ENCODE measurements around the gene NR1D2.
A peak's percentile ranks its signal among the peaks of the same experiment; 100 is the strongest.

Gene NR1D2

GRCh38 chr3:23932571-23932970, 12.5 kb upstream of the NR1D2 start:
- H3K27me3 ChIP-seq (ENCODE audit: low read depth, low read length) = no peaks in the 10 kb centered on the region
- H3K9me3 ChIP-seq (ENCODE audit: control insufficient read depth in 1 of 2, low read length in 2 of 2) = no peaks in the 10 kb centered on the region
- no peak overlapping the region for H3K27ac ChIP-seq (ENCODE audit: low read length)
- no peaks in the 10 kb centered on the region for H3K4me1 ChIP-seq (ENCODE audit: control insufficient read depth in 1 of 2, insufficient read depth in 2 of 2, low read length in 2 of 2)
- H3K36me3 ChIP-seq (ENCODE audit: control insufficient read depth in 1 of 2, insufficient read depth in 2 of 2, low read length in 2 of 2) = no peaks in the 10 kb centered on the region
- H3K4me3 ChIP-seq (ENCODE audit: low read depth in 1 of 2, low read length in 2 of 2) = no peak overlapping the region

DNA sequence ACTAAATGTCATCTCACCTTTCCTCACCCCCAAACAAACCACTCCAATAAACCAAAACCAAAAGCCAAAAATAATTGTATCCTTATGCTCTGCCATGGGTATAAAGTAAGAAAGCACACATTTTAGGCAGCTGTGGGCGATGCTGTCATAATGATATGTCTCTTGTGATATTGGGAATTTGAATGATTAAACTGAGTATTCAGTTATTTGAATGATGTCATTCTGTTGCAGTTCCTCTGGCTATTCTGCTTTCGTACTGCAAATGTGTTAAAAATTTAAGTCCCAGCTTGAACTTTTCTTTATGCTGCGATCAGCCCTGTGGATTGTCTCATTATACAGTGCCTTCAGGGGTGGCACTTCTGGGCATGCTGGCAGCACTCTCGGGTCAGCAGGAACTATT, 10.8 kb upstream of the NR1D2 start:
- Histone ChIP-seq H3K27me3 (ENCODE audit: low read depth, low read length) (no peaks in the 10 kb centered on the region), H3K27ac (ENCODE audit: low read length) (no peak overlapping the region), H3K4me1 (ENCODE audit: control insufficient read depth in 1 of 2, insufficient read depth in 2 of 2, low read length in 2 of 2) (no peaks in the 10 kb centered on the region), H3K36me3 (ENCODE audit: control insufficient read depth in 1 of 2, insufficient read depth in 2 of 2, low read length in 2 of 2) (no peaks in the 10 kb centered on the region), H3K4me3 (ENCODE audit: low read depth in 1 of 2, low read length in 2 of 2) (no peak overlapping the region), H3K9me3 (ENCODE audit: control insufficient read depth in 1 of 2, low read length in 2 of 2) (no peaks in the 10 kb centered on the region)

DNA sequence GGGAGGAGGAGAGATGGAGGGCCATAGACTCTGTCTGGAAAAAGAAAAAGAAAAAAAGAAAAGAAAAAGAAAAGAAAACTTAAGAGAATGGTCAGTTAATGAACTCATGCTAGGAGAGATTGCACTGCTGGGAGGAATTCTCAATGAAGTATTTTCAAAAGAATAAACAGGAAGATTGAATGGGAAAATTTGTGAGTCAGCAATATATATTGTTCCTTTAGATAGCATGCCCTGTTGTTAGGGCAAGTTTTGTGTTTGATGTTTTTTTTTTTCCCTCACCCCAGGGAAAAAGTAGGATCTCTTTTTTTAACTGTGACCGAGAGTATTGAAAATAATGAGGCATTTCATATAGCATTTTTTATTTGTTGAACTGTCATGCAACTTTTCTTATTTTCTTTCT, 7.8 kb upstream of the NR1D2 start:
- Histone ChIP-seq H3K4me3 (ENCODE audit: low read depth in 1 of 2, low read length in 2 of 2) (no peak overlapping the region), H3K36me3 (ENCODE audit: control insufficient read depth in 1 of 2, insufficient read depth in 2 of 2, low read length in 2 of 2) (no peaks in the 10 kb centered on the region), H3K27me3 (ENCODE audit: low read depth, low read length) (no peaks in the 10 kb centered on the region), H3K9me3 (ENCODE audit: control insufficient read depth in 1 of 2, low read length in 2 of 2) (no peaks in the 10 kb centered on the region), H3K4me1 (ENCODE audit: control insufficient read depth in 1 of 2, insufficient read depth in 2 of 2, low read length in 2 of 2) (no peaks in the 10 kb centered on the region), H3K27ac (ENCODE audit: low read length) (no peak overlapping the region)

DNA sequence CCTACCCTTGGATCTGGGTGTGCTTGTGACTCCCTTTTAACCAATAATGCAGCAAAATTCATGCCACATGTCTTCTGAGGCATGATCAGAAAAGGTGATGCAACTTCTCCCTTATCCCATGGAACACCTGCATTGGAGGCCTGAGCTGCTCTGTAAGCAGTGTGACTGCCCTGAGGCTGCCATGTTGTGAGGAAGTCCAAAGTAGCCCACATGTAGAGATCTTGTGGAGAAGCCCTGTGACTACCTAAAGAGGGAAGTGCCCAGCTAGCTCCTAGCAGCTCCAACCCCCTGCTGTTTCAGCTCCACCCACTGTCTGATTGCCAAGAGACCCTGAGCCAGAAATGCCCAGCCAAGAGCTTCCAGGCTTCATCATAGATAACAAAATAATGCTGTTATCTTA, 6.4 kb upstream of the NR1D2 start:
- H3K4me3 ChIP-seq (ENCODE audit: low read depth in 1 of 2, low read length in 2 of 2) = no peak overlapping the region
- no peaks in the 10 kb centered on the region for H3K36me3 ChIP-seq (ENCODE audit: control insufficient read depth in 1 of 2, insufficient read depth in 2 of 2, low read length in 2 of 2)
- H3K9me3 ChIP-seq (ENCODE audit: control insufficient read depth in 1 of 2, low read length in 2 of 2) = no peaks in the 10 kb centered on the region
- H3K27ac ChIP-seq (ENCODE audit: low read length) = no peak overlapping the region
- H3K27me3 ChIP-seq (ENCODE audit: low read depth, low read length) = no peaks in the 10 kb centered on the region
- no peaks in the 10 kb centered on the region for H3K4me1 ChIP-seq (ENCODE audit: control insufficient read depth in 1 of 2, insufficient read depth in 2 of 2, low read length in 2 of 2)

DNA sequence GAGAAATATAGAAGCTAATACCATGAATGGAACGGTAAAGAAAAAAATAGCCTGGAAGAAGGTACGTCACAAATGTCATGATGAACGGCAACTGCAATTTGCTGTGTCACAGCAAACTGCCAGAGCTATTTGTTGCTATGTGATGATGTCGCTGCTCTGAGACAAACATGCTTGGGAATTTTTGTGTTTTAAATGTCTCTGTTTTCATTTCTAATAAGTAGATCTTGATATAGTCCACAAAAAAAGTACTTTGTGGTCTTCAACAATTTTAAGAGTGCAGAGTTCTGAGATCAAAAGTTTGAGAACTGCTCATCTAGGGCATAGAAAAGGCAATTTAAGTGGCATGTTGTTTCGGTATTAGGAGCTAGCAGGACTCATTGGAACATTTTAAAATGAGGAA, 4.3 kb upstream of the NR1D2 start:
- Histone ChIP-seq H3K9me3 (ENCODE audit: control insufficient read depth in 1 of 2, low read length in 2 of 2) (no peaks in the 10 kb centered on the region), H3K4me3 (ENCODE audit: low read depth in 1 of 2, low read length in 2 of 2) (no peak overlapping the region), H3K36me3 (ENCODE audit: control insufficient read depth in 1 of 2, insufficient read depth in 2 of 2, low read length in 2 of 2) (no peaks in the 10 kb centered on the region), H3K27ac (ENCODE audit: low read length) (no peak overlapping the region), H3K4me1 (ENCODE audit: control insufficient read depth in 1 of 2, insufficient read depth in 2 of 2, low read length in 2 of 2) (no peaks in the 10 kb centered on the region), H3K27me3 (ENCODE audit: low read depth, low read length) (no peaks in the 10 kb centered on the region)

DNA sequence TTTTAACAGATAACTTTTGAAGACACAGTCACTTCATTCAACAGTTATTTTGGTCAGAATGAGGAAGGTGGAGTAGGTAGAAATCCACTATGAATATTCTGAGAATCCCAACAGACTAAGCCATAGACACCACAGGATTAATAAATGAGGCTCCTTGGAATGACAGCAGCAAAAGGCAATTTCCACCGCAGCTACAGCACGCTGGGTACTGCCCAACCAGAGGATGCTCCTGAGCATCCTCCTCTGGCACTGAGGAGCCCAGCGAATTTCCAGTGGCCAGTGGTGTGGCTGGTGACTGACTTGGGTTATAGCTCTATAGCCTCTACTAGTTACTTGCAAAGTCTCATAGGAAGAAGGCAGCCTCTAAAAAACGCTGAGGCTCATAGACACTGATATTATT, 3.6 kb upstream of the NR1D2 start:
- H3K27me3 ChIP-seq (ENCODE audit: low read depth, low read length) = no peaks in the 10 kb centered on the region
- no peaks in the 10 kb centered on the region for H3K36me3 ChIP-seq (ENCODE audit: control insufficient read depth in 1 of 2, insufficient read depth in 2 of 2, low read length in 2 of 2)
- H3K4me3 ChIP-seq (ENCODE audit: low read depth in 1 of 2, low read length in 2 of 2) = no peak overlapping the region
- no peak overlapping the region for H3K27ac ChIP-seq (ENCODE audit: low read length)
- peaks cover 0 to 1% of the 10 kb centered on the region in 2 donors for H3K4me1 ChIP-seq (ENCODE audit: control insufficient read depth in 1 of 2, insufficient read depth in 2 of 2, low read length in 2 of 2)
- no peaks in the 10 kb centered on the region for H3K9me3 ChIP-seq (ENCODE audit: control insufficient read depth in 1 of 2, low read length in 2 of 2)

DNA sequence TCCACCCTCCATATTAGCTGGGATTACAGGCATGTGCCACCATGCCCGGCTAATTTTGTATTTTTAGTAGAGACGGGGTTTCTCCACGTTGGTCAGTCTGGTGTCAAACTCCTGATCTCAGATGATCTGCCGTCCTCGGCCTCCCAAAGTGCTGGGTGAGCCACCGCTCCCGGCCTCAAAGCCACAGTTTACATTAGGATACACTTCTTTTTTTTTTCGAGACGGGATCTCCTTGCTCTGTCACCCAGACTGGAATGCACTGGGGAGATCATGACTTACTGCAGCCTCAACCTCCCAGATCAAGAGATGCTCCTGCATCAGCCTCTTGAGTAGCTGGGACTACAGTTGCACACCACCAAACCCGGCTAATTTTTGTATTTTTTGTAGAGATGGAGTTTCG, 2.5 kb upstream of the NR1D2 start:
- no peaks in the 10 kb centered on the region for H3K27me3 ChIP-seq (ENCODE audit: low read depth, low read length)

GRCh38 chr3:23944007-23944783, 891 bp upstream of the NR1D2 start:
- peaks cover 0 to 3% of the 10 kb centered on the region in 2 donors for H3K36me3 ChIP-seq (ENCODE audit: control insufficient read depth in 1 of 2, insufficient read depth in 2 of 2, low read length in 2 of 2)
- no peaks in the 10 kb centered on the region for H3K9me3 ChIP-seq (ENCODE audit: control insufficient read depth in 1 of 2, low read length in 2 of 2)
- peak overlapping the region in 1 of 2 donors; percentile 28 for H3K4me3 ChIP-seq (ENCODE audit: low read depth in 1 of 2, low read length in 2 of 2)
- no peaks in the 10 kb centered on the region for H3K27me3 ChIP-seq (ENCODE audit: low read depth, low read length)
- peaks cover 10 to 13% of the 10 kb centered on the region in 2 donors for H3K4me1 ChIP-seq (ENCODE audit: control insufficient read depth in 1 of 2, insufficient read depth in 2 of 2, low read length in 2 of 2)
- H3K27ac ChIP-seq (ENCODE audit: low read length) = no peak overlapping the region

More for the DNA sequence above, 2.5 kb upstream of the NR1D2 start:
- no peaks in the 10 kb centered on the region for H3K9me3 ChIP-seq (ENCODE audit: control insufficient read depth in 1 of 2, low read length in 2 of 2)
- H3K36me3 ChIP-seq (ENCODE audit: control insufficient read depth in 1 of 2, insufficient read depth in 2 of 2, low read length in 2 of 2) = no peaks in the 10 kb centered on the region
- no peak overlapping the region for H3K4me3 ChIP-seq (ENCODE audit: low read depth in 1 of 2, low read length in 2 of 2)
- no peak overlapping the region for H3K27ac ChIP-seq (ENCODE audit: low read length)
- peaks cover 7 to 9% of the 10 kb centered on the region in 2 donors for H3K4me1 ChIP-seq (ENCODE audit: control insufficient read depth in 1 of 2, insufficient read depth in 2 of 2, low read length in 2 of 2)

DNA sequence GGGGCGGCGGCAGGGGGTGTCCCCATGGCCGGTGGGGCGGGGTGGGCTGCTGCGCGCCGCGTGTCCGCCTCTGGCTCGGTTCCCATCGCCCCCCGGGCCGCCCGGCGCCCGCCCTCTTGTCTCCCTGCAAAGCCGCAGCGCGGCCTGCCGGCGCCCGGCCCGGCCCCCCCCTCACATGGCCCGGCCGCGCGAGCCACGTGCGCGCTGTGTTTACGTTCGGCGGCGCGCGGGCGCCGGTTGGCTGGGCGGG, 502 bp downstream of the NR1D2 start:
- Histone ChIP-seq H3K4me1 (ENCODE audit: control insufficient read depth in 1 of 2, insufficient read depth in 2 of 2, low read length in 2 of 2) (peaks cover 18 to 21% of the 10 kb centered on the region in 2 donors), H3K27me3 (ENCODE audit: low read depth, low read length) (no peaks in the 10 kb centered on the region), H3K4me3 (ENCODE audit: low read depth in 1 of 2, low read length in 2 of 2) (peak overlapping the region in 1 of 2 donors; percentile 84), H3K36me3 (ENCODE audit: control insufficient read depth in 1 of 2, insufficient read depth in 2 of 2, low read length in 2 of 2) (peaks cover 0 to 3% of the 10 kb centered on the region in 2 donors), H3K27ac (ENCODE audit: low read length) (no peak overlapping the region), H3K9me3 (ENCODE audit: control insufficient read depth in 1 of 2, low read length in 2 of 2) (no peaks in the 10 kb centered on the region)

- H3K4me1 ChIP-seq (ENCODE audit: control insufficient read depth in 1 of 2, insufficient read depth in 2 of 2, low read length in 2 of 2) = peaks cover 18 to 21% of the 10 kb centered on the region in 2 donors
- H3K27me3 ChIP-seq (ENCODE audit: low read depth, low read length) = no peaks in the 10 kb centered on the region
- H3K36me3 ChIP-seq (ENCODE audit: control insufficient read depth in 1 of 2, insufficient read depth in 2 of 2, low read length in 2 of 2) = peaks cover 0 to 3% of the 10 kb centered on the region in 2 donors
- H3K27ac ChIP-seq (ENCODE audit: low read length) = peak overlapping the region; percentile 91
- no peaks in the 10 kb centered on the region for H3K9me3 ChIP-seq (ENCODE audit: control insufficient read depth in 1 of 2, low read length in 2 of 2)
- H3K4me3 ChIP-seq (ENCODE audit: low read depth in 1 of 2, low read length in 2 of 2) = peak overlapping the region; percentile 84 to 85
Measured at GRCh38 chr3:23945913-23946687, 1.0 kb downstream of the NR1D2 start.

DNA sequence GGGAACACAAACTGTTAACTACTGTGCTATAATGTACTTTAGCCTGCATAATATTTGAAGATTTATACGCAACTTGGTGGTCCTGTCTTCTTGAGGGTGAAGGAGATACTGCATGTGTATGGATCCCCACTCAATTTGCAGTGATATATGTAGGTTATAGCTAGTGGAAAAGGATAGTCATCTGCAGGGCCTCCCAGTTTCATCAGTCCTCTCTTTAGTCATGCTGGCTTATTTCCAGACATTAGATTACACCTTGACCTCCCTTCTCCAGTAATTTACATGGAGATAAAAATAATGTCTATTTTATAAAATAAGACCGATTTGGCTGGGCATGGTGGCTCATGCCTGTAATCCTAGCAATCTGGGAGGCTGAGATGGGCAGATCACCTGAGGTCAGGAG, 3.7 kb downstream of the NR1D2 start:
- H3K27ac ChIP-seq (ENCODE audit: low read length) = peak overlapping the region; percentile 91
- peaks cover 0 to 3% of the 10 kb centered on the region in 2 donors for H3K36me3 ChIP-seq (ENCODE audit: control insufficient read depth in 1 of 2, insufficient read depth in 2 of 2, low read length in 2 of 2)
- H3K9me3 ChIP-seq (ENCODE audit: control insufficient read depth in 1 of 2, low read length in 2 of 2) = no peaks in the 10 kb centered on the region
- H3K4me1 ChIP-seq (ENCODE audit: control insufficient read depth in 1 of 2, insufficient read depth in 2 of 2, low read length in 2 of 2) = peaks cover 18 to 30% of the 10 kb centered on the region in 2 donors
- H3K4me3 ChIP-seq (ENCODE audit: low read depth in 1 of 2, low read length in 2 of 2) = no peak overlapping the region
- H3K27me3 ChIP-seq (ENCODE audit: low read depth, low read length) = no peaks in the 10 kb centered on the region

Data from muscle layer of duodenum (tissue), 2 donors.